HL-60/S4 treated with phorbol 12-myristate 13-acetate at 8.2 ng/mL for 4 days and 3 days (cell line): Measurements from ENCODE around the gene LRWD1.
"Not testable (repeated sequence)": the region's sequence is repeated elsewhere in the genome, so short reads cannot be mapped to it uniquely, and the experiment has no call there.

Source experiments
- in situ Hi-C: fragments of 300-500 bp; cut with MboI; formaldehyde crosslinking; loops from 2 replicates; pipeline ENCODE4 v1.15.0; 2022; ENCODE audit warnings: low sequenced_read_pairs

LRWD1 gene

GRCh38 chr7:102494026-102494425 lies 29.2 kb downstream of the LRWD1 start:
- in situ Hi-C loops = not testable (repeated sequence)

- in situ Hi-C loops = not testable (repeated sequence)
Observed at GRCh38 chr7:102494473-102495149, 29.8 kb downstream of the LRWD1 start.

GRCh38 chr7:102496861-102497260 lies 32.1 kb downstream of the LRWD1 start:
- in situ Hi-C loops = not testable (repeated sequence)

GRCh38 chr7:102497308-102497707 lies 32.5 kb downstream of the LRWD1 start:
- in situ Hi-C loops = not testable (repeated sequence)

GRCh38 chr7:102498321-102498720 lies 33.5 kb downstream of the LRWD1 start:
- in situ Hi-C loops = not testable (repeated sequence)

- in situ Hi-C loops = not testable (repeated sequence)
Observed at GRCh38 chr7:102503141-102503540, 38.4 kb downstream of the LRWD1 start.

GRCh38 chr7:102505298-102506185 lies 40.8 kb downstream of the LRWD1 start:
- in situ Hi-C loops = not testable (repeated sequence)

GRCh38 chr7:102507410-102508088 lies 42.8 kb downstream of the LRWD1 start:
- in situ Hi-C loops = not testable (repeated sequence)

- in situ Hi-C loops = not testable (repeated sequence)
Observed at GRCh38 chr7:102510575-102510974, 45.8 kb downstream of the LRWD1 start.

GRCh38 chr7:102511860-102512522 lies 47.2 kb downstream of the LRWD1 start:
- in situ Hi-C loops = not testable (repeated sequence)

- in situ Hi-C loops = not testable (repeated sequence)
Observed at GRCh38 chr7:102512642-102513221, 47.9 kb downstream of the LRWD1 start.

GRCh38 chr7:102514881-102515721 lies 50.3 kb downstream of the LRWD1 start:
- in situ Hi-C loops = not testable (repeated sequence)

- in situ Hi-C loops = not testable (repeated sequence)
Observed at GRCh38 chr7:102515889-102516288, 51.1 kb downstream of the LRWD1 start.

- in situ Hi-C loops = not testable (repeated sequence)
Observed at GRCh38 chr7:102516951-102517350, 52.2 kb downstream of the LRWD1 start.

GRCh38 chr7:102517550-102518147 lies 52.9 kb downstream of the LRWD1 start, which contains the start of gene RASA4B:
Gene RASA4B (minus strand): TSS chr7:102517777. CDS start chr7:102517710, 67 bp downstream.
- in situ Hi-C loops = not testable (repeated sequence)

GRCh38 chr7:102520797-102521196 lies 56.0 kb downstream of the LRWD1 start:
- in situ Hi-C loops = not testable (repeated sequence)
